ENCODE data around the gene SYCP3.

DNA sequence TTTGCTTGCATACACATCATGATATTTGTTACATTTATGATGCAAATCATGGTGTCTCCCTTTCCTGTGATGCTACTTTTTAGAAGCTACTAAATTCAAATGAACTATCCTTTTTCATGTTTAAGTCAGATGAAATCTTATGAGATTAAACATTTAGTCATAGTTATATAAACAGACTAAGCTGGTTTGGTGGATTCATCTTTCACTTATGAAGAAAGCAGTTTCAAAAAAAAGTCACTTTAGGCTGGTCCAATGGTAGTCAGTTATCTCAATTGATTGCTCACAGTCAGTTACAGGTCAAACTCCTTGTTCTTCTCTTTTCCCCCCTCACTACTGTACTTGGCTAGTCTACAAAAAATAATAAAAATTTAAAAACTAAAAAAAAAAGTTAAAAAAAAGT is 19.7 kb downstream of the SYCP3 start:
- TF ChIP-seq EZH2 (IDR thresholded peaks at IDR 0.05; ENCODE audit: insufficient read depth, low read length) (no peak), CTCF (IDR thresholded peaks at IDR 0.05; ENCODE audit: insufficient read depth, low read depth, low read length) (no peak)

Data from astrocyte (in vitro differentiated cells and primary cell).